Measurements from ENCODE around the gene IP6K2.
"Not testable (repeated sequence)": the region's sequence is repeated elsewhere in the genome, so short reads cannot be mapped to it uniquely, and the experiment has no call there.

The IP6K2 gene

DNA sequence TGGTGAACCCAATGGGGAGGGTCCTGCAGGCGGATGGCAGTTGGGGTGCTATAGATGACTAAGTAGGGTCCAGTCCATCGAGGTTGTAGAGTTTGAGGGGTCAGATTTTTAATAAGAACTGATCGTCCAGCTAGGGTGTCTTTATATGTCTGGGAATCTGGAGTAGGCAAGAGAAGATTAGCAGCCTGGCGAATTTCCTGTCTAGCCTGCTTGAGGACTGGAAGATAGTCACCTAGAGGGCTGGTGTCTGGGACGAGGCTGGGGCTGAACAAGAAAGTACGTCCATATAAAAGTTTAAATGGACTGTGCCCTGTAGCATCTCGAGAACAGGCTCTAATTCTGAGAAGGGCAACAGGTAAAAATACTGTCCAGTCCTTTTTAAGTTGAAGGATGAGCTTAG lies 6.7 kb upstream of the IP6K2 start:
- POLR2A ChIA-PET (ENCODE audit: low non-redundant PET) = no interaction called here
- no peak for DNase-seq (ENCODE audit: low spot score)
- CTCF ChIA-PET = no interaction called here
- no peak overlapping the region for H3K27ac ChIP-seq
- TF ChIP-seq, protein P1, sequence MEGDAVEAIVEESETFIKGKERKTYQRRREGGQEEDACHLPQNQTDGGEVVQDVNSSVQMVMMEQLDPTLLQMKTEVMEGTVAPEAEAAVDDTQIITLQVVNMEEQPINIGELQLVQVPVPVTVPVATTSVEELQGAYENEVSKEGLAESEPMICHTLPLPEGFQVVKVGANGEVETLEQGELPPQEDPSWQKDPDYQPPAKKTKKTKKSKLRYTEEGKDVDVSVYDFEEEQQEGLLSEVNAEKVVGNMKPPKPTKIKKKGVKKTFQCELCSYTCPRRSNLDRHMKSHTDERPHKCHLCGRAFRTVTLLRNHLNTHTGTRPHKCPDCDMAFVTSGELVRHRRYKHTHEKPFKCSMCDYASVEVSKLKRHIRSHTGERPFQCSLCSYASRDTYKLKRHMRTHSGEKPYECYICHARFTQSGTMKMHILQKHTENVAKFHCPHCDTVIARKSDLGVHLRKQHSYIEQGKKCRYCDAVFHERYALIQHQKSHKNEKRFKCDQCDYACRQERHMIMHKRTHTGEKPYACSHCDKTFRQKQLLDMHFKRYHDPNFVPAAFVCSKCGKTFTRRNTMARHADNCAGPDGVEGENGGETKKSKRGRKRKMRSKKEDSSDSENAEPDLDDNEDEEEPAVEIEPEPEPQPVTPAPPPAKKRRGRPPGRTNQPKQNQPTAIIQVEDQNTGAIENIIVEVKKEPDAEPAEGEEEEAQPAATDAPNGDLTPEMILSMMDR (conservative IDR thresholded peaks at IDR 0.05; ENCODE audit: low read depth) = no peak

DNA sequence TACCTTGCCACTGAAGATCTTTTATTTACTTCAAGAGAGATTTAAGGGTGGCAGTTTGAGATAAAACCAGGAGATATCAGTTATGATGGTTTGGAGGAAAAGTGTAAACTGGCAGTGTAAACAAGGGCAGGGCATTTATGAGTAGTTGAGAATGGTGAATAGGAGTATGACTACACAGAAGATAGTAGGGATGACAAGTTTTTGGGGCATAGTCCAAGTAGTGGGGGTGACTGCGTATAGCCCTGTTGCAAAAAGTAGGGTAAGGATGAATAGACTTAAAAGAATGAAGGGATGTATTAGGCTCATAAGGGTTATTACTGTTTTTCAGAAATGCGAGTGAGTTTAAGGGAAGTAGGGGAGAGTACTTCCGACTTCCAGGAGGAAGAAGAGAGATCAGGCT lies 6.3 kb upstream of the IP6K2 start:
- DNase-seq (ENCODE audit: low spot score); H3K27ac ChIP-seq; POLR2A ChIA-PET (ENCODE audit: low non-redundant PET); CTCF ChIA-PET: not testable (repeated sequence)

DNA sequence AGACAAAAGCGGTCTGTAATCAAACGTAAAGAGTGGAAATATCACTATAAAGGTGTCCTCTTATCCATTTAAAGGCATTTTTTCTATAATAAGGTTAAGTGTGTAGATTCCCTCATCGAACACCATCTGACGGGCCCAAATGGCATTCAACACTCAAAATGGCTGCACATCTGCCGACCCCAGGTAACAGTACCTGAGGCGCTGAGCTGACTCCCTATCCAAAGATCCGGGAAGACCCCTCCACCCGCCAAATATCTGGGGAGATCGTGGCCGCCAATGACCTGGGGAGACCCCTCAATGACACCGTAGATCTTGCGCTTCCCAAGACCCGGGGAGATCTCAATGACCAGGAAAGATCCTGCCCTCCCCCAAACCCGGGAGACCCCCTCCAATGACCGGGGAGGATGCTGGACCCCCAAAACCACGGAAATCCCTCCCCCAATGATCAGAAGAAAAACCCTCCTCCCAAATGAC lies 476 bp downstream of the IP6K2 start:
- TF ChIP-seq, protein P1 (conservative IDR thresholded peaks at IDR 0.05; ENCODE audit: low read depth) = no peak
- DNase-seq (ENCODE audit: low spot score) = no peak
- H3K27ac ChIP-seq = peak overlapping the region; percentile 87
- ChIA-PET POLR2A (ENCODE audit: low non-redundant PET) (interaction anchor here (0.7 to 0.8 kb wide), 2 partner anchors 10 to 18 kb away, joined by 3 read pairs; no protein-coding TSS in a partner anchor), CTCF (no interaction called here)

DNA sequence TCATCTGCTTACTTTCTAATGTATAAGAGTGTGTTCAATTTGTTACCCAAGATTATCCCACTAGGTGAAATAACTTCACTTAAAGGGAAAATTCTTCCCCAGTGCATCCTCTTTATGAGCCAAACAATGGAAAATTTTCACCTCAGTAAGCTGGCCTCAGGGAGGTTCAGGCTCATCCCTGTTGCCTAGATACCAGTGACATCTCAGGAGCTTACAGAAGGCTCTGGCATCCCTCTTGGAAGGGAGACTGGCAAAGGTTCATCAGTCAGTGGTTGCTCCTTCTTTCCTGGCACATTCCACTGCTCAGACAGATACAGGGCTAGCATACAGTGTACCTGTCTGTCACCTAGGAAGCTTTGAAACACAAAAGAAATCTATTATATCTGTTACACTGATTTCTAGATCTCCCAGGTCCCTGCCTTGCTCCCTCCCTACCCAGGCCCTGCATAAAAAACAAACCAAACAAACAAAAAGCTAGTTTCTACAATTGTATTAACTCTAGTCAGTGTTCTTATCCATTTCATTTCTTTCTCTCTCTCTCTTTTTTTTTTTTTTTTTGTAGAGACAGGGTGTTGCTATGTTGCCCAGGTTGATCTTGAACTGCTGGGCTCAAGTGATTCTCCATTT lies 1.7 kb downstream of the IP6K2 start:
- TF ChIP-seq, protein P1 (conservative IDR thresholded peaks at IDR 0.05; ENCODE audit: low read depth) = no peak
- no peak for DNase-seq (ENCODE audit: low spot score)
- H3K27ac ChIP-seq = no peak overlapping the region
- ChIA-PET CTCF (interaction anchor here (0.6 kb wide), 1 partner anchor 726 kb away, joined by 6 read pairs; no protein-coding TSS in a partner anchor), POLR2A (ENCODE audit: low non-redundant PET) (no interaction called here)

DNA sequence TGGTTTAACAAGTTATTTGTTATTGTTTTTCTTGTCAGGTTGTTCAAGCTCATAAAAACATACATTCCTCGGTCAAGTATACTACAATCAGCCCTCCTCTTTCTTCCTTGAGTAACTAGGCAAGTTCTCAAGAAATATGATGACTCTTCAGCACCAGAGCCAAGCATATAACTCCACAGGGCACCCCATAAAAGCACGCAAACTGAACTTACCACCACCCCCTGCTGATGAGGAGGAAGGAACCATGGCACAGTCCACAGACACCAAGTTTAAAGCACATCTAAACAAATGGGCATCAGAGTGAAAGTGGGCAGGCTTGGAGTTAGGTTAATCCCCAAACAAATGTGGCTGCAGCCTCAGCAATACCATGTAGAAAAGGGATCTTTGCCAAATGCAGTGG lies 5.3 kb downstream of the IP6K2 start:
- DNase-seq (ENCODE audit: low spot score) = no peak
- CTCF ChIA-PET = no interaction called here
- TF ChIP-seq, protein P1 (conservative IDR thresholded peaks at IDR 0.05; ENCODE audit: low read depth) = no peak
- POLR2A ChIA-PET (ENCODE audit: low non-redundant PET) = no interaction called here
- H3K27ac ChIP-seq = peak overlapping the region; percentile 78

DNA sequence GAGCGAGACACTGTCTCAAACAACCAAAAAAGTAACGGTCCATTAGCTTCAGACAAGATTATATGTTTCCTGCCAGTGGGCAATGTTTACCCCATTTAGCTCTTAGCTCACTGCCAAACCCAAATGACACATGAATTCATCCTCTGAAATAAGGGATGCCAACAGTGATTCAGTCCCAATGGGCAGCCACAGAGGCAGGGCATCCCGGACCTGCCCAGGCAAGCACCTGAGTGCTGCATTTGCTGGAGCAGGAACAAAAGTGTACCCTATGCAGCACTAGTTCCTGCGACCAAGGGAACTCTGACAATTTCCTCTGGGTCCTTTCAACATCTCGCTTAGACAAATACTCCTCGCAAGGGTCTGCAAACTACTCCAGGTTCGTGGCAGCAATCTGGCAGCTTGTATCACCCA lies 8.0 kb downstream of the IP6K2 start:
- peak; percentile 74 for DNase-seq (ENCODE audit: low spot score)
- TF ChIP-seq, protein P1 (conservative IDR thresholded peaks at IDR 0.05; ENCODE audit: low read depth) = no peak
- CTCF ChIA-PET = no interaction called here
- H3K27ac ChIP-seq = peak overlapping the region; percentile 98
- POLR2A ChIA-PET (ENCODE audit: low non-redundant PET) = no interaction called here

DNA sequence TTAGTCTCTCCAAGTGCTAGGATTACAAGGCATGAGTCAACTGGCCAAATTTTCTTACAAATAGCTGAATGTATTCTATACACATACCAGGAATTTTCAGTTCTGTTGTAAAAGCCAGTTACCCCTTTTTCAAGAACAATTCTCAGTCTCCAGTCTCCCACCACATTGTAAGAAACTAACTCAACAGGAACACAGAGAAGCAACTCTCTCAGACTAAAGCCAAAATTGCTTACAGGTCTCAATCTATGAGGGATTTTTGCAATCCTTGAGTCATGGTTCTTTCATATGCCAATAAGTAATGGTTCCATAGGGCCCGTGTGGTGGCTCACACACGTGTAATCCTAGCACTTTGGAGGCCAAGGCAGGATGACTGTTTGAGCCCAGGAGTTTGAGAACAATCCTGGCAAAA lies 8.5 kb downstream of the IP6K2 start:
- TF ChIP-seq, protein P1 (conservative IDR thresholded peaks at IDR 0.05; ENCODE audit: low read depth) = no peak
- DNase-seq (ENCODE audit: low spot score) = no peak
- POLR2A ChIA-PET (ENCODE audit: low non-redundant PET) = no interaction called here
- CTCF ChIA-PET = no interaction called here
- peak overlapping the region; percentile 98 for H3K27ac ChIP-seq
